HepG2 (cell line): Measurements from ENCODE around the gene MSMP. TPM values are rescaled to one million over a fixed set of nuclear protein-coding genes. Genes with fewer than 3 reads are reported as not detected.

Experiments used
- ATAC-seq: fragments of 200-7000 bp; cut with Tn5 transposase; 3 replicates; pipeline ENCODE4 v1.9.1; 2020; ENCODE audit warnings: mild to moderate bottlenecking, moderate library complexity
- BruUV-seq: library from RNA; stranded (reverse); fragments of 400-500 nt; replicated peaks from 2 replicates; lab custom pipeline; 2021; lab: Mats Ljungman, UMichigan
- CTCF ChIA-PET: fragments of 300-600 bp; formaldehyde crosslinking; extraction: SDS; loops from one replicate; lab custom pipeline; 2021; ENCODE audit warnings: low total read pairs, inconsistent platforms, low intra/inter-chr PET ratio; lab: Yijun Ruan, JAX
- POLR2A ChIA-PET: fragments of 350-600 bp; sonication (Branson Sonifier 250); formaldehyde crosslinking; loops from one replicate; lab custom pipeline; 2020; ENCODE audit warnings: antibody characterized with exemption, inconsistent platforms; lab: Yijun Ruan, JAX
- DNase-seq: peaks from one replicate; pipeline ENCODE4 v3.0.0-alpha.2; 2015; ENCODE audit warnings: low spot score
- FAIRE-seq: peaks from 3 replicates; lab custom pipeline; 2011; peaks lifted over from hg19 to GRCh38; lab: Jason Lieb, UNC
- H2AFZ ChIP-seq: one replicate; pipeline ENCODE4 v1.6.1; 2011; ENCODE audit warnings: low read length, inconsistent platforms
- H3K27ac ChIP-seq: fragments of 300-600 bp; 3 replicates; pipeline ENCODE4 v1.8.0; 2011; ENCODE audit warnings: mixed run types, mild to moderate bottlenecking, mixed read lengths, low read length, inconsistent platforms; ENCODE audit not compliant: insufficient read depth; ENCODE audit errors: extremely low read length
- H3K27me3 ChIP-seq, 2 experiments: fragments of 200-600 bp in 1 of 2; 2 replicates in 1 of 2; 3 replicates in 1 of 2; pipeline versions ENCODE4 v1.6.0 to v1.8.0; 2011; ENCODE audit warnings: low read length in 2 of 2, mild to moderate bottlenecking in 2 of 2, moderate library complexity in 2 of 2, inconsistent platforms in 1 of 2; ENCODE audit not compliant: insufficient read depth in 2 of 2, control insufficient read depth in 1 of 2
- H3K36me3 ChIP-seq, 2 experiments: fragments of 200-600 bp in 1 of 2; replicated peaks in 1 of 2; 2 replicates in 1 of 2; 3 replicates in 1 of 2; pipeline versions ENCODE4 v1.5.1 to v1.8.0; 2011; ENCODE audit warnings: low read length in 2 of 2, inconsistent platforms in 1 of 2; ENCODE audit not compliant: insufficient read depth in 2 of 2, control insufficient read depth in 1 of 2
- H3K4me1 ChIP-seq: 2 replicates; pipeline ENCODE4 v1.5.1; 2012; ENCODE audit warnings: low read length, inconsistent platforms; ENCODE audit not compliant: insufficient read depth
- H3K4me2 ChIP-seq: 2 replicates; pipeline ENCODE4 v1.6.0; 2011; ENCODE audit warnings: low read depth, low read length, inconsistent platforms
- H3K4me3 ChIP-seq, 3 experiments: fragments of 200-600 bp in 1 of 3; sonication (generic), shearing (Covaris generic) in 1 of 3; replicated peaks in 1 of 3; 2 replicates each; pipeline ENCODE4 v1.5.1; 2011 to 2016; ENCODE audit warnings: low read length in 3 of 3, inconsistent platforms in 2 of 3, low read depth in 2 of 3, mild to moderate bottlenecking in 2 of 3, control low read depth in 1 of 3, mixed read lengths in 1 of 3; ENCODE audit not compliant: insufficient read depth in 1 of 3
- H3K79me2 ChIP-seq: one replicate; pipeline ENCODE4 v1.6.1; 2011; ENCODE audit warnings: low read length, inconsistent platforms; ENCODE audit not compliant: insufficient read depth
- H3K9ac ChIP-seq: 2 replicates; pipeline ENCODE4 v1.6.0; 2011; ENCODE audit warnings: mild to moderate bottlenecking, low read depth, low read length, inconsistent platforms; ENCODE audit not compliant: insufficient read depth
- H3K9me3 ChIP-seq: 2 replicates; pipeline ENCODE4 v1.5.1; 2012; ENCODE audit warnings: mild to moderate bottlenecking, low read length
- H4K20me1 ChIP-seq: 2 replicates; pipeline ENCODE4 v1.6.0; 2011; ENCODE audit warnings: inconsistent platforms, mild to moderate bottlenecking, low read length, moderate library complexity; ENCODE audit not compliant: insufficient read depth
- AHDC1 ChIP-seq: sonication (generic); formaldehyde crosslinking; IDR thresholded peaks from 2 replicates; pipeline ENCODE4 v1.5.1; 2020; ENCODE audit warnings: mild to moderate bottlenecking, missing genetic modification reagents, borderline replicate concordance
- FOXP1 ChIP-seq, 2 experiments: fragments of 450-650 bp in 1 of 2; IDR thresholded peaks; 2 replicates each; pipeline ENCODE4 v1.6.1; 2017 to 2018; ENCODE audit warnings: antibody characterized with exemption in 1 of 2
- MAFK ChIP-seq, 2 experiments: IDR thresholded peaks in 1 of 2; conservative IDR thresholded peaks in 1 of 2; 2 replicates each; pipeline ENCODE4 v1.6.1; 2011; ENCODE audit warnings: improper control_type of control experiment in 2 of 2, low read length in 2 of 2
- MIER3 ChIP-seq: IDR thresholded peaks from 2 replicates; pipeline ENCODE4 v1.6.1; 2016; ENCODE audit warnings: missing compliant biosample characterization, borderline replicate concordance
- RNF2 ChIP-seq: fragments of 450-650 bp; conservative IDR thresholded peaks from 2 replicates; pipeline ENCODE4 v1.6.1; 2016; ENCODE audit warnings: low read depth
- U2AF2 ChIP-seq: fragments of 200-400 bp; formaldehyde crosslinking; IDR thresholded peaks from 2 replicates; pipeline ENCODE4 v1.6.1; 2017; ENCODE audit warnings: low read depth, mild to moderate bottlenecking, low read length
- ZNF484 ChIP-seq: sonication (generic); formaldehyde crosslinking; IDR thresholded peaks from 2 replicates; pipeline ENCODE4 v1.5.1; 2020; ENCODE audit warnings: mild to moderate bottlenecking, low read depth, missing genetic modification reagents, borderline replicate concordance
- ZNF772 ChIP-seq: sonication (generic); formaldehyde crosslinking; IDR thresholded peaks from 2 replicates; pipeline ENCODE4 v1.5.0; 2020; ENCODE audit warnings: mild to moderate bottlenecking, missing genetic modification reagents
- WGBS: methylation state at CpG from one replicate; pipeline ENCODE4 v1.1.6; 2017; ENCODE audit warnings: low lambda C conversion rate; 5-methylcytosine and 5-hydroxymethylcytosine counted together
- in situ Hi-C: cut with HindIII; loops from 2 replicates; pipeline ENCODE4 v1.10.0; 2017; ENCODE audit warnings: low pct_unique_long_range_greater_than_20kb; ENCODE audit not compliant: extremely low pct_ligation_motif_present
- intact Hi-C: fragments of 100-400 bp; cut with micrococcal nuclease; formaldehyde crosslinking; loops from one replicate; pipeline ENCODE4 v1.10.0; 2022; ENCODE audit not compliant: unreplicated experiment
- polyA plus RNA-seq, 8 experiments: library from polyadenylated mRNA; depleted of rRNA in 3 of 8; stranded (reverse) in 7 of 8; unstranded in 1 of 8; fragments of >200 nt; fragmentation: Illumina TruSeq in 4 of 8; extraction: Trizol in 4 of 8; gene quantifications; 2 replicates each; pipeline versions ENCODE4 v1.2.1 to v1.2.3, GENCODE V29; 2011 to 2016; ENCODE audit warnings: low read depth in 4 of 8, missing spikeins in 1 of 8, mixed read lengths in 1 of 8; ENCODE audit not compliant: insufficient read depth in 1 of 8
- total RNA-seq, 5 experiments: library from RNA; depleted of rRNA; stranded (reverse); fragments of >200 nt; fragmentation: Illumina TruSeq; extraction: Trizol; gene quantifications; 2 replicates each; pipeline ENCODE4 v1.2.3, GENCODE V29; 2016; ENCODE audit warnings: low read depth in 1 of 5
- TF ChIP-seq, protein P1 (sequence below): sonication (generic); formaldehyde crosslinking; IDR thresholded peaks from 2 replicates; pipeline ENCODE4 v1.5.1; 2020; ENCODE audit warnings: missing genetic modification reagents, mild to moderate bottlenecking, borderline replicate concordance
- TF ChIP-seq, protein P2 (sequence below): sonication (generic); formaldehyde crosslinking; IDR thresholded peaks from 2 replicates; pipeline ENCODE4 v1.5.0; 2020; ENCODE audit warnings: missing genetic modification reagents, mild to moderate bottlenecking, borderline replicate concordance
- TF ChIP-seq, protein P3 (sequence below): sonication (generic); formaldehyde crosslinking; IDR thresholded peaks from 2 replicates; pipeline ENCODE4 v1.8.1; 2023; ENCODE audit warnings: mild to moderate bottlenecking, moderate library complexity, missing genetic modification reagents
- TF ChIP-seq, protein P4 (sequence below): sonication (generic); formaldehyde crosslinking; IDR thresholded peaks from 2 replicates; pipeline ENCODE4 v1.4.0; 2020; ENCODE audit warnings: missing genetic modification reagents

Gene MSMP
- total and polyA plus RNA-seq, 2 of the 13 experiments (the other 11 are each of a cell fraction or from before 2014, with no cell fraction given): 0.24 to 0.46 TPM

- no peak for DNase-seq
- Histone ChIP-seq H3K9me3 (no peaks in the 10 kb centered on the region), H3K4me3 (no peak overlapping the region), H3K79me2 (no peaks in the 10 kb centered on the region), H3K9ac (no peak overlapping the region), H3K27me3 (no peaks in the 10 kb centered on the region), H3K27ac (no peak overlapping the region), H2AFZ (no peak overlapping the region), H3K4me1 (no peaks in the 10 kb centered on the region; the same call in 1 of the 2 replicates), H3K36me3 (peaks cover 1 to 6% of the 10 kb centered on the region in 2 experiments; a peak in 1 of 5 replicates), H3K4me2 (no peak overlapping the region), H4K20me1 (no peaks in the 10 kb centered on the region)
- BruUV-seq: no TSS peak
- in situ Hi-C loops: no loop called here
- no peak for FAIRE-seq
- ATAC-seq: no peak
- no peak for TF ChIP-seq RNF2
- TF ChIP-seq MIER3 (CRISPR knock-in tag): no peak
- TF ChIP-seq, protein P1, sequence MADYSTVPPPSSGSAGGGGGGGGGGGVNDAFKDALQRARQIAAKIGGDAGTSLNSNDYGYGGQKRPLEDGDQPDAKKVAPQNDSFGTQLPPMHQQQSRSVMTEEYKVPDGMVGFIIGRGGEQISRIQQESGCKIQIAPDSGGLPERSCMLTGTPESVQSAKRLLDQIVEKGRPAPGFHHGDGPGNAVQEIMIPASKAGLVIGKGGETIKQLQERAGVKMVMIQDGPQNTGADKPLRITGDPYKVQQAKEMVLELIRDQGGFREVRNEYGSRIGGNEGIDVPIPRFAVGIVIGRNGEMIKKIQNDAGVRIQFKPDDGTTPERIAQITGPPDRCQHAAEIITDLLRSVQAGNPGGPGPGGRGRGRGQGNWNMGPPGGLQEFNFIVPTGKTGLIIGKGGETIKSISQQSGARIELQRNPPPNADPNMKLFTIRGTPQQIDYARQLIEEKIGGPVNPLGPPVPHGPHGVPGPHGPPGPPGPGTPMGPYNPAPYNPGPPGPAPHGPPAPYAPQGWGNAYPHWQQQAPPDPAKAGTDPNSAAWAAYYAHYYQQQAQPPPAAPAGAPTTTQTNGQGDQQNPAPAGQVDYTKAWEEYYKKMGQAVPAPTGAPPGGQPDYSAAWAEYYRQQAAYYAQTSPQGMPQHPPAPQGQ: no peak
- TF ChIP-seq, protein P2, sequence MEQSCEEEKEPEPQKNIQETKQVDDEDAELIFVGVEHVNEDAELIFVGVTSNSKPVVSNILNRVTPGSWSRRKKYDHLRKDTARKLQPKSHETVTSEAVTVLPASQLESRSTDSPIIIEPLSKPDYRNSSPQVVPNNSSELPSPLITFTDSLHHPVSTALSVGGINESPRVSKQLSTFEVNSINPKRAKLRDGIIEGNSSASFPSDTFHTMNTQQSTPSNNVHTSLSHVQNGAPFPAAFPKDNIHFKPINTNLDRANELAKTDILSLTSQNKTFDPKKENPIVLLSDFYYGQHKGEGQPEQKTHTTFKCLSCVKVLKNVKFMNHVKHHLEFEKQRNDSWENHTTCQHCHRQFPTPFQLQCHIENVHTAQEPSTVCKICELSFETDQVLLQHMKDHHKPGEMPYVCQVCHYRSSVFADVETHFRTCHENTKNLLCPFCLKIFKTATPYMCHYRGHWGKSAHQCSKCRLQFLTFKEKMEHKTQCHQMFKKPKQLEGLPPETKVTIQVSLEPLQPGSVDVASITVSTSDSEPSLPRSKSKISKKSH (CRISPR knock-in tag): no peak
- no peak for TF ChIP-seq ZNF484 (CRISPR knock-in tag)
- no peak for TF ChIP-seq ZNF772
- TF ChIP-seq U2AF2: no peak
- no peak for TF ChIP-seq AHDC1 (CRISPR knock-in tag)
- TF ChIP-seq, protein P3, sequence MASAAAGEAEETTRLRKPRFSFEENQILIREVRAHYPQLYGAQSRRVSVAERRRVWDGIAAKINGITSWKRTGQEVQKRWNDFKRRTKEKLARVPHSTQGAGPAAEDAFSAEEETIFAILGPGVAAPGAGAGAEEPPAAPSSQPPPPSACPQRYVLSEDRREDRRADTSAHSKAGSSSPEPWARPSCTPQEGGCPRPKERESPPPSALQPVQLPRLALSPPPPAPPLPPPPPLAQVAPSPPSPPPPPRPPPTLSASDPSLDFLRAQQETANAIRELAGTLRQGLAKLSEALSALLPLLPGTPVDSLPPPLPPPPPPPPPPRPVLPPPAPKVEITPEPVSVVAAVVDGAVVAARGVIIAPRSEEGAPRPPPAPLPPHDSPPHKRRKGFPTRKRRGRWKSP (CRISPR knock-in tag): no peak
- TF ChIP-seq, protein P4, sequence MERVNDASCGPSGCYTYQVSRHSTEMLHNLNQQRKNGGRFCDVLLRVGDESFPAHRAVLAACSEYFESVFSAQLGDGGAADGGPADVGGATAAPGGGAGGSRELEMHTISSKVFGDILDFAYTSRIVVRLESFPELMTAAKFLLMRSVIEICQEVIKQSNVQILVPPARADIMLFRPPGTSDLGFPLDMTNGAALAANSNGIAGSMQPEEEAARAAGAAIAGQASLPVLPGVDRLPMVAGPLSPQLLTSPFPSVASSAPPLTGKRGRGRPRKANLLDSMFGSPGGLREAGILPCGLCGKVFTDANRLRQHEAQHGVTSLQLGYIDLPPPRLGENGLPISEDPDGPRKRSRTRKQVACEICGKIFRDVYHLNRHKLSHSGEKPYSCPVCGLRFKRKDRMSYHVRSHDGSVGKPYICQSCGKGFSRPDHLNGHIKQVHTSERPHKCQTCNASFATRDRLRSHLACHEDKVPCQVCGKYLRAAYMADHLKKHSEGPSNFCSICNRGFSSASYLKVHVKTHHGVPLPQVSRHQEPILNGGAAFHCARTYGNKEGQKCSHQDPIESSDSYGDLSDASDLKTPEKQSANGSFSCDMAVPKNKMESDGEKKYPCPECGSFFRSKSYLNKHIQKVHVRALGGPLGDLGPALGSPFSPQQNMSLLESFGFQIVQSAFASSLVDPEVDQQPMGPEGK (CRISPR knock-in tag): no peak
- TF ChIP-seq MAFK (conservative IDR thresholded peaks at IDR 0.05 in 1 of 2, IDR thresholded peaks at IDR 0.05 in 1 of 2; ENCODE audit: low read length in 2 of 2): no peak
- no peak for TF ChIP-seq FOXP1 (IDR thresholded peaks at IDR 0.05)
- no peak for TF ChIP-seq FOXP1 (CRISPR knock-in tag; IDR thresholded peaks at IDR 0.05)
- ChIA-PET POLR2A (no interaction called here), CTCF (no interaction called here)
- 95% methylated on average over 2 of the region's 2 CpGs for WGBS
- intact Hi-C loops: no loop called here
Measured at GRCh38 chr9:35793461-35793860, 39.4 kb upstream of the MSMP start.
